ENCODE results near the gene ZCCHC14. TPM values are rescaled to one million over a fixed set of nuclear protein-coding genes. Genes with fewer than 3 reads are reported as not detected.
A peak's percentile ranks its signal among the peaks of the same experiment; 100 is the strongest.

Gene ZCCHC14
- total RNA-seq, 4 donors from 2014 or later: 23.0 to 70.0 (median 27.6) TPM

DNA sequence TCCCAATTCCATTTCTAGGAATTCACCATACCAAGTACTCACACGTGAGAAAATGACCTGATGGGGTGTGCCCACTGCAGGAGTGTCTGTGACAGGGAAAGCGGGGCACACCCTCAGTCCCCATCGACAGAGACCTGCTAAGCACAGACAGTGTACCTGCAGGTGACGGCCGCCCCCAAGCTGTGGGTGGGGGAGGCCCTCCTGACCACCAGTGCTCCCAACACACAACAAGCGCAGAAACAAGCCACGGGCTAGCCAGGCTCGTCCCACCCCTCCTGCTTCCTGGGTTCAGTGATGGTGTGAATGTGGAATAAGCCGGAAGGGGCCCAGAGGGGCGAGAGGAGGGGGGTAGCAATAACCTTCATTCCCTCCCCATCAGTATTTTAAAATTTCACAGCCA lies 31.9 kb downstream of the ZCCHC14 start:
- 70 to 73% methylated on average over 10 of the region's 10 CpGs for WGBS, 2 donors
- H3K27ac ChIP-seq: peak overlapping the region; percentile 90 to 99 (median 98)

DNA sequence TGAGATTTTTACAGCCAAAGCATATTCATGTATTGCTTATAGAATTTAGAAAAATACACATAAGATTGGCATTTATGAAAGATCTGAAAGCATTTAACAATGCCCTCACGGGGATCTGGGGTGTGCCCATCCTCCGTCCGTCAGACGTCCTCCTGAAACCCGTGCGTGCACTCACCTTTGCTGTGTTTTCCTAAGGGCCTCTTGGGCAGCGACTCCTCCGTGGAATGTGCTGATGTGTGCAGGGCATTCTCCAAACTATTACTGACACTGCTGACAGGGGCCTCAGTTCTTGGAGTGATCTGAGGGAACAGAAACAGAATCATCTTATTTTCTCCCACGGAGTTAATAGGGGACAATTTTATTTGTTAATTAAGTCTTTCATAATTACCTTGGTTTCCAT lies 33.0 kb downstream of the ZCCHC14 start:
- no peaks in the 10 kb centered on the region for H3K36me3 ChIP-seq
- peak; percentile 94 to 95 for DNase-seq
- peak overlapping the region; percentile 90 to 99 (median 98) for H3K27ac ChIP-seq
- peaks cover 62 to 76% of the 10 kb centered on the region in 2 donors for H3K4me1 ChIP-seq
- 31 to 53% methylated on average over 9 of the region's 9 CpGs for WGBS, 2 donors
- TF ChIP-seq POLR2A (IDR thresholded peaks at IDR 0.05): peak in 1 of 2 donors; percentile 68
- TF ChIP-seq, protein P1, sequence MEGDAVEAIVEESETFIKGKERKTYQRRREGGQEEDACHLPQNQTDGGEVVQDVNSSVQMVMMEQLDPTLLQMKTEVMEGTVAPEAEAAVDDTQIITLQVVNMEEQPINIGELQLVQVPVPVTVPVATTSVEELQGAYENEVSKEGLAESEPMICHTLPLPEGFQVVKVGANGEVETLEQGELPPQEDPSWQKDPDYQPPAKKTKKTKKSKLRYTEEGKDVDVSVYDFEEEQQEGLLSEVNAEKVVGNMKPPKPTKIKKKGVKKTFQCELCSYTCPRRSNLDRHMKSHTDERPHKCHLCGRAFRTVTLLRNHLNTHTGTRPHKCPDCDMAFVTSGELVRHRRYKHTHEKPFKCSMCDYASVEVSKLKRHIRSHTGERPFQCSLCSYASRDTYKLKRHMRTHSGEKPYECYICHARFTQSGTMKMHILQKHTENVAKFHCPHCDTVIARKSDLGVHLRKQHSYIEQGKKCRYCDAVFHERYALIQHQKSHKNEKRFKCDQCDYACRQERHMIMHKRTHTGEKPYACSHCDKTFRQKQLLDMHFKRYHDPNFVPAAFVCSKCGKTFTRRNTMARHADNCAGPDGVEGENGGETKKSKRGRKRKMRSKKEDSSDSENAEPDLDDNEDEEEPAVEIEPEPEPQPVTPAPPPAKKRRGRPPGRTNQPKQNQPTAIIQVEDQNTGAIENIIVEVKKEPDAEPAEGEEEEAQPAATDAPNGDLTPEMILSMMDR (IDR thresholded peaks at IDR 0.05): no peak
- intact Hi-C loops (cut with DNase I): no loop called here
- no peaks in the 10 kb centered on the region for H3K9me3 ChIP-seq
- no peak overlapping the region for H3K4me3 ChIP-seq (replicated peaks in 1 of 3)
- no peaks in the 10 kb centered on the region for H3K27me3 ChIP-seq

More for the DNA sequence above, 31.9 kb downstream of the ZCCHC14 start:
- TF ChIP-seq, protein P1 (IDR thresholded peaks at IDR 0.05): no peak
- no peak for TF ChIP-seq POLR2A (IDR thresholded peaks at IDR 0.05)
- Histone ChIP-seq H3K9me3 (no peaks in the 10 kb centered on the region), H3K4me1 (peaks cover 73 to 87% of the 10 kb centered on the region in 2 donors), H3K36me3 (no peaks in the 10 kb centered on the region), H3K4me3 (replicated peaks in 1 of 3) (no peak overlapping the region), H3K27me3 (no peaks in the 10 kb centered on the region)
- peak in 1 of 2 donors; percentile 12 for DNase-seq
- intact Hi-C loops (cut with DNase I): no loop called here

DNA sequence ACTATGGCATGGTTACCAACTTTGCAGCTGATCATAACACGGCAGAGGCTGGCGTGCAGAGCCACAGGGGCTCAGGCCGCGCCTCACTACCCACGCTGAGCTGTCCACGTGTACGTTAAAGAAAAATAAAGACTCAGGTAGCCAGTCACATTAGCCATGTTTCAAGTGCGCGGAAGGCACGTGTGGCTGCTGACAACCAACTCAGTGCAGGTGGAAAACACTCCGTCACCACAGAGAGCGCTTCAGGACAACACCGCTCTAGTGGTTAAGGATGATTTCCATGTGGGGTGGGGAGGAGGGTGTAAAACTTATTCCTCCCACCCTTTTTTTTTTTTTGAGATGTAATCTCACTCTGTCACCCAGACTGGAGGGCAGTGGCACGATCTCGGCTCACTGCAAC lies 33.8 kb downstream of the ZCCHC14 start:
- Histone ChIP-seq H3K27ac (peak overlapping the region; percentile 90 to 99 (median 98)), H3K27me3 (no peaks in the 10 kb centered on the region), H3K4me3 (replicated peaks in 1 of 3) (no peak overlapping the region), H3K9me3 (no peaks in the 10 kb centered on the region), H3K4me1 (peaks cover 54 to 72% of the 10 kb centered on the region in 2 donors), H3K36me3 (no peaks in the 10 kb centered on the region)
- intact Hi-C loops (cut with DNase I): no loop called here
- 62 to 83% methylated on average over 15 of the region's 15 CpGs for WGBS, 2 donors
- peak in 1 of 2 donors; percentile 43 for TF ChIP-seq POLR2A (IDR thresholded peaks at IDR 0.05)
- TF ChIP-seq, protein P1 (IDR thresholded peaks at IDR 0.05): no peak
- peak; percentile 49 to 68 for DNase-seq

DNA sequence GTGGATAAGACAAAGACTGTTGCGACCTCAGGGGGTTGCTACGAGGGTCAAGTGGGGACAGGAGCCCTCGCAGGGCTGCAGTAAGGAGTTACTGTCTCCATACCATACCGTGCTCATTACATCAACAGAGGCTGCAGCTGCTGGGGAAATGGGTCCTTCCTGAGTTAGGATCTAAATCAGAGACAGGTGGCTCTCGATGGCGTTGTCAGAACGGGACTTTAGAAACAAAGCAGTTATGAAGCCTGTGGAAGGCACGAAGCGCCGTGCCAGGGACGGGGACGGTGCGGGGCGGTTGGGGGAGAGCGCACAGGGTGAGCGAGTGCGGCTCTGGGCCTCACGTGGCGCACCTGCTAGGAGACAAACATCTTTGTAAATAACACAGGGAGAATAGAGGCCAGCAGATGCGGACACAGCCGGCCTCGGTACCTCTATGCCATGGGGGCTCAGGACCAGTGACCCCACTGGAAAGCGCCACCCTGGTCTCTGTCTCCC lies 34.4 kb downstream of the ZCCHC14 start:
- TF ChIP-seq, protein P1 (IDR thresholded peaks at IDR 0.05): no peak
- no peak for TF ChIP-seq POLR2A (IDR thresholded peaks at IDR 0.05)
- no peaks in the 10 kb centered on the region for H3K9me3 ChIP-seq
- intact Hi-C loops (cut with DNase I): no loop called here
- no peak overlapping the region for H3K4me3 ChIP-seq (replicated peaks in 1 of 3)
- peak overlapping the region; percentile 90 to 99 (median 98) for H3K27ac ChIP-seq
- H3K27me3 ChIP-seq: no peaks in the 10 kb centered on the region
- WGBS, 2 donors: 89 to 93% methylated on average over 23 of the region's 23 CpGs
- DNase-seq: no peak
- no peaks in the 10 kb centered on the region for H3K36me3 ChIP-seq
- H3K4me1 ChIP-seq: peaks cover 50 to 68% of the 10 kb centered on the region in 2 donors

DNA sequence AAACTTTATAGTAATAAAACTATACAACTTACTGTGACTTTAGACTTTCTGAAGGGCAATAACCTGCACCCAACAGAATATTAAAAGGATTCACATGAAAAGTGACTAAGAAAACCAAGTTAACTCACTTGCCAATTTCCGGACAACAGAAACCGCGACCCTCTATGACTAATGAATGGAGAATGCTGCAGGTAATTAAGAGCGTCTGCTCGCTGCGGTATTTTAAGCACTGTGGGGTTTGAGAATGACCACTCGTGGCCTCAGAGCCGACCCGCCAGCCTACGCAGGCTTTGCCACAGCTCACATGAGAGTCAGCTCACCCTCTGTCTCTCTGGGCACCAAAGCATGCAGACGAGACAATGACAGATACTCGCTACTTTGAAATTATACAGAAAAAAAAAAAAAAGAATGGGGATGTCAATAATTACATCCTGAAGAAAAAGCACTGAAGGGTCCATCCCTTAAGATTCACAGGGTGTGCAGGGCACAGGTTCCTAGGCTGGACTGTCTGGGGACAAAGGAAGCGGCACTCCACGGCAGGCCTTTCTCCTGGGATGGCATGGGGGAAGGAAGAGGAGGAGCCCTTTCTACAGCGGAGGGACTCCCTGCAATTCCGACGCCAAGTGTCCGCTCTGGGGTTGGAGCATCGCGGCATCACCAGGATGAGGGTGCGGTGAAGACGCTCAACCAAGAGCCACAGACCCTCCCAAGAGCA lies 35.0 kb downstream of the ZCCHC14 start:
- Histone ChIP-seq H3K4me1 (peaks cover 50 to 62% of the 10 kb centered on the region in 2 donors), H3K9me3 (no peaks in the 10 kb centered on the region), H3K27ac (peak overlapping the region; percentile 90 to 99 (median 98)), H3K36me3 (no peaks in the 10 kb centered on the region), H3K4me3 (replicated peaks in 1 of 3) (no peak overlapping the region), H3K27me3 (no peaks in the 10 kb centered on the region)
- TF ChIP-seq, protein P1 (IDR thresholded peaks at IDR 0.05): no peak
- TF ChIP-seq POLR2A (IDR thresholded peaks at IDR 0.05): peak in 1 of 2 donors; percentile 40
- intact Hi-C loops (cut with DNase I): no loop called here
- 64 to 67% methylated on average over 22 of the region's 22 CpGs for WGBS, 2 donors
- peak; percentile 61 to 65 for DNase-seq
